SK-N-MC (cell line): ENCODE data around the gene FBXO9.

Experiments
- DNase-seq: peaks from one replicate; pipeline ENCODE4 v3.0.0-alpha.2; 2011; ENCODE audit warnings: low read depth, low spot score
- H3K27ac ChIP-seq: fragments of 200-600 bp; sonication (generic); 2 replicates; pipeline ENCODE4 v1.5.1; 2016; ENCODE audit warnings: mixed run types
- H3K36me3 ChIP-seq: fragments of 200-600 bp; sonication (generic); 2 replicates; pipeline ENCODE4 v1.6.1; 2017; ENCODE audit warnings: antibody characterized with exemption, low read length, mixed read lengths; ENCODE audit not compliant: insufficient read depth
- H3K4me3 ChIP-seq: fragments of 200-600 bp; sonication (generic); 2 replicates; pipeline ENCODE4 v1.5.1; 2016
- H3K9ac ChIP-seq: fragments of 200-600 bp; sonication (generic); 2 replicates; pipeline ENCODE4 v1.8.0; 2017; ENCODE audit warnings: mixed run types, mixed read lengths; ENCODE audit not compliant: insufficient read length
- H3K9me3 ChIP-seq: fragments of 200-600 bp; sonication (generic); 2 replicates; pipeline ENCODE4 v1.6.1; 2017; ENCODE audit warnings: low read depth, mild to moderate bottlenecking, antibody characterized with exemption, low read length, moderate library complexity, mixed read lengths
- EZH2 ChIP-seq: fragments of 200-600 bp; sonication (generic); IDR thresholded peaks from one replicate; pipeline ENCODE4 v1.6.1; 2017; ENCODE audit warnings: antibody characterized with exemption
- FOXP2 ChIP-seq: optimal IDR thresholded peaks from 2 replicates; pipeline ENCODE3; 2011; ENCODE audit warnings: mild to moderate bottlenecking, moderate library complexity; ENCODE audit not compliant: insufficient read depth; ENCODE audit errors: extremely low read length, control extremely low read depth
- POLR2AphosphoS5 ChIP-seq: IDR thresholded peaks from 2 replicates; pipeline ENCODE4 v1.6.1; 2012; ENCODE audit warnings: mild to moderate bottlenecking, low read depth, low read length, borderline replicate concordance

FBXO9 gene

GRCh38 chr6:53065266-53066076 lies at the start of gene FBXO9:
FBXO9 (plus strand) TSS chr6:53065404; CDS start chr6:53065790, 386 bp downstream.
- Histone ChIP-seq H3K9ac (peak within 1 kb of the TSS; percentile 86), H3K36me3 (no peaks in the 10 kb centered on the region; the same call in 1 of the 2 replicates), H3K9me3 (no peaks in the 10 kb centered on the region), H3K27ac (no peak within 1 kb of the TSS; the same call in 1 of the 2 replicates), H3K4me3 (peak within 1 kb of the TSS; percentile 85)
- no peak for DNase-seq
- TF ChIP-seq EZH2, result no peak
- no peak for TF ChIP-seq FOXP2
- peak; percentile 79 for TF ChIP-seq POLR2AphosphoS5

- H3K4me3 ChIP-seq, result no peak overlapping the region
- no peak overlapping the region for H3K27ac ChIP-seq
- no peak overlapping the region for H3K9ac ChIP-seq
- TF ChIP-seq POLR2AphosphoS5, result no peak
- TF ChIP-seq FOXP2, result no peak
- TF ChIP-seq EZH2, result no peak
- H3K9me3 ChIP-seq, result no peaks in the 10 kb centered on the region
- H3K36me3 ChIP-seq, result peaks cover 18% of the 10 kb centered on the region
- no peak for DNase-seq
These were observed 49.7 kb upstream of the FBXO9 start for GRCh38 chr6:53015486-53015885.

GRCh38 chr6:53018446-53018845 lies 46.8 kb upstream of the FBXO9 start:
- H3K36me3 ChIP-seq, result peaks cover 2% of the 10 kb centered on the region; the same call in 1 of the 2 replicates
- no peak for TF ChIP-seq FOXP2
- TF ChIP-seq EZH2, result no peak
- no peak for TF ChIP-seq POLR2AphosphoS5
- no peak overlapping the region for H3K4me3 ChIP-seq
- DNase-seq, result no peak
- no peaks in the 10 kb centered on the region for H3K9me3 ChIP-seq
- H3K9ac ChIP-seq, result no peak overlapping the region
- no peak overlapping the region for H3K27ac ChIP-seq

GRCh38 chr6:53020005-53020744 lies 45.0 kb upstream of the FBXO9 start:
- DNase-seq, result peak; percentile 26
- Histone ChIP-seq H3K9me3 (no peaks in the 10 kb centered on the region), H3K36me3 (no peaks in the 10 kb centered on the region; the same call in 1 of the 2 replicates), H3K4me3 (no peak overlapping the region), H3K27ac (no peak overlapping the region), H3K9ac (no peak overlapping the region)
- TF ChIP-seq FOXP2 (no peak), POLR2AphosphoS5 (no peak), EZH2 (no peak)

GRCh38 chr6:53023323-53023722 lies 41.9 kb upstream of the FBXO9 start:
- no peak for TF ChIP-seq POLR2AphosphoS5
- no peak for TF ChIP-seq FOXP2
- DNase-seq, result no peak
- no peak overlapping the region for H3K4me3 ChIP-seq
- H3K27ac ChIP-seq, result no peak overlapping the region
- no peaks in the 10 kb centered on the region for H3K9me3 ChIP-seq
- no peak overlapping the region for H3K9ac ChIP-seq
- no peaks in the 10 kb centered on the region; the same call in 1 of the 2 replicates for H3K36me3 ChIP-seq

GRCh38 chr6:53026526-53026925 lies 38.7 kb upstream of the FBXO9 start:
- peaks cover 4% of the 10 kb centered on the region; the same call in 1 of the 2 replicates for H3K36me3 ChIP-seq
- H3K27ac ChIP-seq, result no peak overlapping the region
- H3K4me3 ChIP-seq, result no peak overlapping the region
- no peak for DNase-seq
- TF ChIP-seq FOXP2 (no peak), POLR2AphosphoS5 (no peak), EZH2 (no peak)
- H3K9ac ChIP-seq, result no peak overlapping the region
- no peaks in the 10 kb centered on the region for H3K9me3 ChIP-seq

GRCh38 chr6:53027131-53027718 lies 38.0 kb upstream of the FBXO9 start:
- Histone ChIP-seq H3K9me3 (no peaks in the 10 kb centered on the region), H3K27ac (no peak overlapping the region), H3K9ac (no peak overlapping the region), H3K4me3 (no peak overlapping the region), H3K36me3 (peaks cover 4% of the 10 kb centered on the region; the same call in 1 of the 2 replicates)
- DNase-seq, result no peak
- TF ChIP-seq EZH2, result no peak
- no peak for TF ChIP-seq FOXP2
- TF ChIP-seq POLR2AphosphoS5, result no peak

GRCh38 chr6:53028467-53028866 lies 36.7 kb upstream of the FBXO9 start:
- H3K36me3 ChIP-seq, result peaks cover 4% of the 10 kb centered on the region; the same call in 1 of the 2 replicates
- H3K9me3 ChIP-seq, result no peaks in the 10 kb centered on the region
- no peak overlapping the region for H3K27ac ChIP-seq

More at GRCh38 chr6:53028467-53028866, 36.7 kb upstream of the FBXO9 start:
- Histone ChIP-seq H3K9ac (no peak overlapping the region), H3K4me3 (no peak overlapping the region)
- TF ChIP-seq POLR2AphosphoS5 (no peak), EZH2 (no peak), FOXP2 (no peak)
- no peak for DNase-seq
